IMR-90 (cell line): ENCODE data around the gene AMD1. TPM values are rescaled to one million over a fixed set of nuclear protein-coding genes. Genes with fewer than 3 reads are reported as not detected.
"Not testable (repeated sequence)": the region's sequence is repeated elsewhere in the genome, so short reads cannot be mapped to it uniquely, and the experiment has no call there.

Experiments
- ATAC-seq: fragments of 200-7000 bp; cut with Tn5 transposase; 2 replicates; pipeline ENCODE4 v1.9.1; 2020; ENCODE audit warnings: low read depth, mild to moderate bottlenecking, moderate library complexity
- BruUV-seq: library from RNA; stranded (reverse); fragments of 400-500 nt; replicated peaks from 2 replicates; lab custom pipeline; 2021; lab: Mats Ljungman, UMichigan
- CTCF ChIA-PET: fragments of 300-600 bp; formaldehyde crosslinking; extraction: SDS; loops from one replicate; lab custom pipeline; 2021; ENCODE audit warnings: antibody characterized with exemption; lab: Yijun Ruan, JAX
- POLR2A ChIA-PET: fragments of 300-600 bp; sonication (Branson Sonifier 250); formaldehyde crosslinking; loops from one replicate; lab custom pipeline; 2022; ENCODE audit warnings: antibody characterized with exemption; ENCODE audit not compliant: unreplicated experiment; lab: Charles Lee
- DNase-seq: peaks from one replicate; pipeline ENCODE4 v3.0.0; 2013
- H2AFZ ChIP-seq: replicated peaks from 2 replicates; pipeline ENCODE3; 2013; ENCODE audit warnings: low read length, mild to moderate bottlenecking; ENCODE audit not compliant: poor library complexity
- H2AK5ac ChIP-seq: 2 replicates; pipeline ENCODE4 v1.6.1; 2013; ENCODE audit warnings: low read depth, low read length, inconsistent platforms
- H2AK9ac ChIP-seq: replicated peaks from 2 replicates; pipeline ENCODE3; 2013; ENCODE audit warnings: mild to moderate bottlenecking, low read depth, low read length, moderate library complexity; ENCODE audit not compliant: poor library complexity
- H2BK120ac ChIP-seq: 2 replicates; pipeline ENCODE4 v1.6.1; 2013; ENCODE audit warnings: low read depth, low read length, inconsistent platforms
- H2BK15ac ChIP-seq: 3 replicates; pipeline ENCODE4 v1.6.1; 2013; ENCODE audit warnings: low read depth, low read length, inconsistent platforms
- H2BK20ac ChIP-seq: 2 replicates; pipeline ENCODE4 v1.6.1; 2013; ENCODE audit warnings: low read depth, mild to moderate bottlenecking, inconsistent platforms, low read length, moderate library complexity
- H2BK5ac ChIP-seq: 2 replicates; pipeline ENCODE4 v1.6.1; 2013; ENCODE audit warnings: mild to moderate bottlenecking, low read depth, low read length, inconsistent platforms; ENCODE audit not compliant: poor library complexity, severe bottlenecking
- H3K14ac ChIP-seq: replicated peaks from 2 replicates; pipeline ENCODE4 v1.6.1; 2013; ENCODE audit warnings: low read depth, low read length, inconsistent platforms
- H3K18ac ChIP-seq: 2 replicates; pipeline ENCODE4 v1.6.1; 2013; ENCODE audit warnings: low read depth, low read length, control low read depth
- H3K23ac ChIP-seq: 2 replicates; pipeline ENCODE4 v1.6.1; 2013; ENCODE audit warnings: low read depth, low read length, inconsistent platforms
- H3K27ac ChIP-seq: 2 replicates; pipeline ENCODE4 v1.5.1; 2013; ENCODE audit warnings: mild to moderate bottlenecking, control low read depth, low read length; ENCODE audit not compliant: insufficient read depth
- H3K27me3 ChIP-seq: 2 replicates; pipeline ENCODE4 v1.6.1; 2013; ENCODE audit warnings: low read length; ENCODE audit not compliant: control insufficient read depth, insufficient read depth
- H3K36me3 ChIP-seq: 2 replicates; pipeline ENCODE4 v1.6.1; 2013; ENCODE audit warnings: low read length, mixed read lengths; ENCODE audit not compliant: control insufficient read depth, insufficient read depth
- H3K4ac ChIP-seq: 2 replicates; pipeline ENCODE4 v1.6.1; 2013; ENCODE audit warnings: low read depth, low read length, inconsistent platforms
- H3K4me1 ChIP-seq: 2 replicates; pipeline ENCODE4 v1.6.1; 2013; ENCODE audit warnings: low read length, mixed read lengths; ENCODE audit not compliant: control insufficient read depth, insufficient read depth
- H3K4me2 ChIP-seq: 2 replicates; pipeline ENCODE4 v1.6.1; 2013; ENCODE audit warnings: low read depth, mild to moderate bottlenecking, control low read depth, low read length, moderate library complexity
- H3K4me3 ChIP-seq: 2 replicates; pipeline ENCODE4 v1.5.1; 2013; ENCODE audit warnings: low read depth, mild to moderate bottlenecking, control low read depth, low read length, moderate library complexity; ENCODE audit not compliant: insufficient read depth
- H3K56ac ChIP-seq: 2 replicates; pipeline ENCODE4 v1.6.1; 2013; ENCODE audit warnings: low read length, inconsistent platforms; ENCODE audit not compliant: insufficient read depth; ENCODE audit errors: extremely low read depth
- H3K79me1 ChIP-seq, 2 experiments: 2 replicates each; pipeline ENCODE4 v1.6.1; 2013; ENCODE audit warnings: low read length in 2 of 2, inconsistent platforms in 1 of 2, low read depth in 1 of 2
- H3K9ac ChIP-seq: 2 replicates; pipeline ENCODE4 v1.6.1; 2013; ENCODE audit warnings: low read depth, low read length, control low read depth
- H3K9me1 ChIP-seq: 2 replicates; pipeline ENCODE4 v1.6.1; 2013; ENCODE audit warnings: low read length, inconsistent platforms; ENCODE audit not compliant: insufficient read depth
- H3K9me3 ChIP-seq: 2 replicates; pipeline ENCODE4 v1.6.1; 2013; ENCODE audit warnings: low read length; ENCODE audit not compliant: control insufficient read depth, insufficient read depth
- H4K20me1 ChIP-seq: 2 replicates; pipeline ENCODE4 v1.6.1; 2013; ENCODE audit warnings: low read length, inconsistent platforms; ENCODE audit not compliant: insufficient read depth
- H4K5ac ChIP-seq: 2 replicates; pipeline ENCODE4 v1.6.1; 2013; ENCODE audit warnings: mild to moderate bottlenecking, low read depth, low read length, control low read depth
- H4K8ac ChIP-seq, 2 experiments: 2 replicates each; pipeline ENCODE4 v1.6.1; 2013; ENCODE audit warnings: low read depth in 2 of 2, low read length in 2 of 2, control low read depth in 1 of 2, inconsistent platforms in 1 of 2
- H4K91ac ChIP-seq: 2 replicates; pipeline ENCODE4 v1.6.1; 2013; ENCODE audit warnings: low read depth, low read length, inconsistent platforms; ENCODE audit not compliant: insufficient read depth
- WGBS, 2 experiments: methylation state at CpG; one replicate each; pipeline versions ENCODE4 v1.1.5 to v1.1.7; 2013; ENCODE audit warnings: missing lambda C conversion rate in 2 of 2; ENCODE audit not compliant: insufficient read length in 1 of 2; ENCODE audit errors: extremely low coverage in 2 of 2; 5-methylcytosine and 5-hydroxymethylcytosine counted together
- dilution Hi-C: fragments of 300-500 bp; cut with HindIII; formaldehyde crosslinking; loops from one replicate; pipeline ENCODE4 v1.14.3; 2018; ENCODE audit warnings: low sequenced_read_pairs; ENCODE audit not compliant: unreplicated experiment
- in situ Hi-C: fragments of 300-500 bp; cut with MboI; formaldehyde crosslinking; loops from 3 replicates; pipeline ENCODE4 v1.14.3; 2019; ENCODE audit warnings: low sequenced_read_pairs, inconsistent platforms, mixed read lengths
- intact Hi-C: fragments of 100-400 bp; cut with micrococcal nuclease; formaldehyde crosslinking; loops from 2 replicates; pipeline ENCODE4 v1.10.0; 2022
- polyA plus RNA-seq, 3 experiments: library from polyadenylated mRNA; depleted of rRNA; stranded (reverse); fragments of >200 nt; gene quantifications; 2 replicates each; pipeline ENCODE4 v1.2.3, GENCODE V29; 2012; ENCODE audit warnings: low replicate concordance in 1 of 3
- total RNA-seq: library from RNA; depleted of rRNA; stranded (reverse); fragments of >200 nt; gene quantifications from 2 replicates; pipeline ENCODE4 v1.2.3, GENCODE V29; 2012

The AMD1 gene
- total and polyA plus RNA-seq, 2 of the 4 experiments (the other 2 are of a cell fraction) = 32.2 to 65.8 TPM

GRCh38 chr6:110906273-110906672 lies 31.7 kb downstream of the AMD1 start:
- CTCF ChIA-PET, dilution Hi-C loops, H4K5ac ChIP-seq: not testable (repeated sequence)

More at GRCh38 chr6:110906273-110906672, 31.7 kb downstream of the AMD1 start:
- H2BK5ac ChIP-seq, DNase-seq, H2AK5ac ChIP-seq, H2AFZ ChIP-seq, H3K36me3 ChIP-seq, ATAC-seq, H3K27me3 ChIP-seq, H3K79me1 ChIP-seq, H2BK20ac ChIP-seq, H3K9ac ChIP-seq, POLR2A ChIA-PET, H3K27ac ChIP-seq, H3K56ac ChIP-seq, H3K4me2 ChIP-seq, H4K8ac ChIP-seq, H3K18ac ChIP-seq, H3K23ac ChIP-seq, H3K14ac ChIP-seq, H3K9me1 ChIP-seq, in situ Hi-C loops, H2BK15ac ChIP-seq, BruUV-seq, H2BK120ac ChIP-seq, H3K4me3 ChIP-seq, intact Hi-C loops, H4K91ac ChIP-seq, H4K20me1 ChIP-seq, H3K4me1 ChIP-seq, H3K4ac ChIP-seq, H2AK9ac ChIP-seq: not testable (repeated sequence)
- H3K9me3 ChIP-seq = peaks cover 10% of the 10 kb centered on the region
- no CpG with 5 or more reads among the region's 2 CpGs for WGBS, 2 experiments
